ENCODE measurements around the gene PANK1.

Gene PANK1

GRCh38 chr10:89663144-89663543 is 18.1 kb upstream of the PANK1 start:
- TF ChIP-seq, protein P1, sequence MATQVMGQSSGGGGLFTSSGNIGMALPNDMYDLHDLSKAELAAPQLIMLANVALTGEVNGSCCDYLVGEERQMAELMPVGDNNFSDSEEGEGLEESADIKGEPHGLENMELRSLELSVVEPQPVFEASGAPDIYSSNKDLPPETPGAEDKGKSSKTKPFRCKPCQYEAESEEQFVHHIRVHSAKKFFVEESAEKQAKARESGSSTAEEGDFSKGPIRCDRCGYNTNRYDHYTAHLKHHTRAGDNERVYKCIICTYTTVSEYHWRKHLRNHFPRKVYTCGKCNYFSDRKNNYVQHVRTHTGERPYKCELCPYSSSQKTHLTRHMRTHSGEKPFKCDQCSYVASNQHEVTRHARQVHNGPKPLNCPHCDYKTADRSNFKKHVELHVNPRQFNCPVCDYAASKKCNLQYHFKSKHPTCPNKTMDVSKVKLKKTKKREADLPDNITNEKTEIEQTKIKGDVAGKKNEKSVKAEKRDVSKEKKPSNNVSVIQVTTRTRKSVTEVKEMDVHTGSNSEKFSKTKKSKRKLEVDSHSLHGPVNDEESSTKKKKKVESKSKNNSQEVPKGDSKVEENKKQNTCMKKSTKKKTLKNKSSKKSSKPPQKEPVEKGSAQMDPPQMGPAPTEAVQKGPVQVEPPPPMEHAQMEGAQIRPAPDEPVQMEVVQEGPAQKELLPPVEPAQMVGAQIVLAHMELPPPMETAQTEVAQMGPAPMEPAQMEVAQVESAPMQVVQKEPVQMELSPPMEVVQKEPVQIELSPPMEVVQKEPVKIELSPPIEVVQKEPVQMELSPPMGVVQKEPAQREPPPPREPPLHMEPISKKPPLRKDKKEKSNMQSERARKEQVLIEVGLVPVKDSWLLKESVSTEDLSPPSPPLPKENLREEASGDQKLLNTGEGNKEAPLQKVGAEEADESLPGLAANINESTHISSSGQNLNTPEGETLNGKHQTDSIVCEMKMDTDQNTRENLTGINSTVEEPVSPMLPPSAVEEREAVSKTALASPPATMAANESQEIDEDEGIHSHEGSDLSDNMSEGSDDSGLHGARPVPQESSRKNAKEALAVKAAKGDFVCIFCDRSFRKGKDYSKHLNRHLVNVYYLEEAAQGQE (IDR thresholded peaks at IDR 0.05; ENCODE audit: insufficient replicate concordance, low read depth): no peak
- TF ChIP-seq CTCF (IDR thresholded peaks at IDR 0.05; ENCODE audit: insufficient read depth, low read length): no peak
- no peak for TF ChIP-seq GABPA (IDR thresholded peaks at IDR 0.05; ENCODE audit: low read depth)
- no peak for TF ChIP-seq POLR2AphosphoS5 (IDR thresholded peaks at IDR 0.05; ENCODE audit: low read depth)
- no peak for TF ChIP-seq SPI1 (IDR thresholded peaks at IDR 0.05; ENCODE audit: borderline replicate concordance, low read depth)
- H3K27ac ChIP-seq (replicated peaks): no peak overlapping the region

GRCh38 chr10:89662596-89662995 is 17.6 kb upstream of the PANK1 start:
- H3K27me3 ChIP-seq (ENCODE audit: insufficient read depth, poor library complexity, severe bottlenecking): no peaks in the 10 kb centered on the region
- H3K4me3 ChIP-seq (replicated peaks; ENCODE audit: insufficient read depth, low read length): no peak overlapping the region
- no peak for DNase-seq (ENCODE audit: low read depth in 1 of 2, low spot score in 1 of 2)
- H3K27ac ChIP-seq (replicated peaks): no peak overlapping the region
- TF ChIP-seq SPI1 (IDR thresholded peaks at IDR 0.05; ENCODE audit: borderline replicate concordance, low read depth): no peak
- TF ChIP-seq GABPA (IDR thresholded peaks at IDR 0.05; ENCODE audit: low read depth): no peak
- TF ChIP-seq POLR2AphosphoS5 (IDR thresholded peaks at IDR 0.05; ENCODE audit: low read depth): no peak
- no peak for TF ChIP-seq CTCF (IDR thresholded peaks at IDR 0.05; ENCODE audit: insufficient read depth, low read length)

More at GRCh38 chr10:89663144-89663543, 18.1 kb upstream of the PANK1 start:
- Histone ChIP-seq H3K4me3 (replicated peaks; ENCODE audit: insufficient read depth, low read length) (no peak overlapping the region), H3K27me3 (ENCODE audit: insufficient read depth, poor library complexity, severe bottlenecking) (no peaks in the 10 kb centered on the region)
- DNase-seq (ENCODE audit: low read depth in 1 of 2, low spot score in 1 of 2): no peak

GRCh38 chr10:89659143-89660131 is 14.4 kb upstream of the PANK1 start:
- DNase-seq (ENCODE audit: low read depth in 1 of 2, low spot score in 1 of 2): no peak
- no peak overlapping the region for H3K27ac ChIP-seq (replicated peaks)
- no peak for TF ChIP-seq GABPA (IDR thresholded peaks at IDR 0.05; ENCODE audit: low read depth)
- no peak for TF ChIP-seq CTCF (IDR thresholded peaks at IDR 0.05; ENCODE audit: insufficient read depth, low read length)
- no peak for TF ChIP-seq POLR2AphosphoS5 (IDR thresholded peaks at IDR 0.05; ENCODE audit: low read depth)
- no peak for TF ChIP-seq SPI1 (IDR thresholded peaks at IDR 0.05; ENCODE audit: borderline replicate concordance, low read depth)
- TF ChIP-seq, protein P1 (IDR thresholded peaks at IDR 0.05; ENCODE audit: insufficient replicate concordance, low read depth): no peak
- no peaks in the 10 kb centered on the region for H3K27me3 ChIP-seq (ENCODE audit: insufficient read depth, poor library complexity, severe bottlenecking)
- H3K4me3 ChIP-seq (replicated peaks; ENCODE audit: insufficient read depth, low read length): no peak overlapping the region
